BLaER1 treated with 17β-estradiol and CSF1 and Interleukin-3, amounts not matched to agents 10 nM and 100 nM (cell line): ENCODE data around the gene AMFR.
"Not testable (repeated sequence)": the region's sequence is repeated elsewhere in the genome, so short reads cannot be mapped to it uniquely, and the experiment has no call there.

Experiments
- H3K27ac ChIP-seq, 11 experiments: shearing (Covaris generic); formaldehyde crosslinking; 2 replicates each; pipeline ENCODE4 v1.8.1; 2022
- H3K27me3 ChIP-seq, 11 experiments: shearing (Covaris generic); formaldehyde crosslinking; 2 replicates each; pipeline ENCODE4 v1.8.1; 2022
- H3K36me3 ChIP-seq, 11 experiments: shearing (Covaris generic); formaldehyde crosslinking; 2 replicates each; pipeline ENCODE4 v1.8.1; 2022
- H3K4me1 ChIP-seq, 10 experiments: shearing (Covaris generic); formaldehyde crosslinking; 2 replicates each; pipeline ENCODE4 v1.8.1; 2022
- H3K4me2 ChIP-seq, 11 experiments: shearing (Covaris generic); formaldehyde crosslinking; 2 replicates each; pipeline ENCODE4 v1.8.1; 2022
- H3K4me3 ChIP-seq, 10 experiments: shearing (Covaris generic); formaldehyde crosslinking; 2 replicates each; pipeline ENCODE4 v1.8.1; 2022
- H3K9ac ChIP-seq, 11 experiments: shearing (Covaris generic); formaldehyde crosslinking; 2 replicates each; pipeline ENCODE4 v1.8.1; 2022
- H3K9me3 ChIP-seq, 11 experiments: shearing (Covaris generic); formaldehyde crosslinking; replicated peaks in 1 of 11; 2 replicates each; pipeline ENCODE4 v1.8.1; 2022
- H4K20me1 ChIP-seq, 11 experiments: shearing (Covaris generic); formaldehyde crosslinking; 2 replicates each; pipeline ENCODE4 v1.8.1; 2022
- Cebpa-rat ChIP-seq, 11 experiments: shearing (Covaris generic); IDR thresholded peaks; 2 replicates each; pipeline ENCODE4 v1.8.1; 2022

AMFR gene

DNA sequence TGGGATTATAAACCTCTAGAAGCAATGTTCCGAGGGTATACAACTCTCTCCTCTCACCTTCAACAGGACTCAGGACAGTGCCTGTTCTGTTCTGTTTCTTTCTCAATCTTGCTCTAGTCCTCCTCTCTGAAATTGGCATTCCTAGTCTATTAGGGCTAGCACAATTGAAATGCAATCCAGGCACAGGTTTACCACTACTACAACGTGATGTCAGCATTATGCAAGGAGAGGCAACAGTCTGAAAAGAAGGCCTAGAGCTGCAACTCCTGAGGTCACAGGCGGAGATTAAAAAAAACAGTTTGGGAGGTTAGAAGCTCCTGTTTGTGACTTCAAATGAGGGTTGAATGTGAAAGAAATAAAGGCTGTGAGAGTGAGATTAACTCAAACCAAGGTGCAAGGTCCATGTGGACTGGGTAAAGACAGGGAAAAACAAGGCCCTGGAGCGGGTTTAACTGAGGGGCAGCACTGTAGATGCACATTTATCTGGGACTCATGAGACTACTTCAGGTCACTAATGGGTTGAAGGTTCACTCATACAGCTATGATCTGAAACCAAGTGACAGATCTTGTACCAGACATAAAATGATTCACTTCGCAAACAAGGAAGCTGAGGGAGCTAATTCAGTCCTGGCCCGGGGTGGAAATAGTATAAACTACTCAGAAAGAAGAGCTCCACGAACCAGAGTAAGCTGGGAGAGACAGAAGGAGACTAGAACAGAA lies 16.8 kb downstream of the AMFR start:
- no peak overlapping the region for H3K27ac ChIP-seq
- no peak for TF ChIP-seq Cebpa-rat (IDR thresholded peaks at IDR 0.05)
- no peak overlapping the region for H3K4me2 ChIP-seq
- H3K4me1 ChIP-seq, result peaks cover 0 to 4% (median 0%) of the 10 kb centered on the region in 10 experiments; a peak in 1 of 20 replicates
- H3K4me3 ChIP-seq, result no peak overlapping the region
- no peaks in the 10 kb centered on the region for H3K27me3 ChIP-seq
- H3K9me3 ChIP-seq, result no peaks in the 10 kb centered on the region
- H3K9ac ChIP-seq, result no peak overlapping the region
- peaks cover 80 to 88% (median 85%) of the 10 kb centered on the region in 11 experiments for H3K36me3 ChIP-seq
- peaks cover 0 to 35% (median 11%) of the 10 kb centered on the region in 11 experiments; a peak in 10 of 22 replicates for H4K20me1 ChIP-seq

DNA sequence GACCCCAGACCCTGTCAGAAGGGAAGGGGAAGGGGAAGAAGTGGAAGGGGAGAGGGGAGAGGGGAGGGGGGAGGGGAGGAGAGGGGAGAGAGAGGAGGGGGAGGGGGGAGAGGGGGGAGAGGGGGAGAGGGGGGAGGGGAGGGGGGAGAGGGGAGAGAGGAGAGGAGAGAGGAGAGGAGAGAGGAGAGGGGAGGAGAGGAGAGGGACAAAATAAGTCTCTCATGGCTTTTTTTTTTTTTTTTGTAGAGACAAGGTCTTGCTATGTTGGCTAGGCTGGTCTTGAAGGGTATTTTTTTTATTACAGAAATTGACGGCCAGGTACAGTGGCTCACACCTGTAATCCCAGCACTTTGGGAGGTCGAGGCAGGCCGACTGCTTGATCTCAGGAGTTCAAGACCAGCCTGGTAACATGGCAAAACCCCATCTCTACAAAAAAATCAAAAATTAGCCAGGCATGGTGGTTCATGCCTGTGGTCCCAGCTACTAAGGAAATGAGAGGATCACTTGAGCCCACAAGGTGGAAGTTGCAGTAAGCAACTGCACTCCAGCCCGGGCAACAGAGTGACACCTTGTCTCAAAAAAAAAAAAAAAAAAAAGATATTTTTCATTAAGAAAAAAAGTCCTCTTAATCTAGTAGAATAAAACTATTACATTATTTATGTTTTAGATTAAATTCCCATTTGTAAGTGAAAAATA lies 19.2 kb downstream of the AMFR start:
- no peak for TF ChIP-seq Cebpa-rat (IDR thresholded peaks at IDR 0.05)
- peaks cover 0 to 4% (median 0%) of the 10 kb centered on the region in 10 experiments; a peak in 1 of 20 replicates for H3K4me1 ChIP-seq

DNA sequence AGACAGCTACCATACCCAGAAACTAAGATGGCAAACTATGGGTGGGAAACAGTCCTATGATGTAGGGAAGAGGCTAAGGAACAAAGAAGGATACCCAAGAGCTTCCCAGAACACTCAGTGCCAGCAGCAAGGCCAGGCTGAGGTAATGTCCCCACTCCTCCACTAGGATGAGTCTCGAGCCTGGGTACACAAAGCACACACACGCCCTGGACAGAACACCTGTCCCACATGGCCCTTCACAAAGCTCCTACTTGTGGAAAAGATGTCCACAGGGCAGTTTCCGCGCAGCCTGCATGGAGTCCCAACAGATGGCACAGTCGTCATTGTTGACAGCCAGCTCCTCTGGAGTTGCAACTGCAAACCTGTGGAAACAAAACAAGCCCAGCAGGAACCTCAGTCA lies 23.9 kb downstream of the AMFR start:
- Histone ChIP-seq H4K20me1 (peaks cover 0 to 11% (median 0%) of the 10 kb centered on the region in 11 experiments; a peak in 7 of 22 replicates), H3K27me3 (no peaks in the 10 kb centered on the region), H3K9me3 (peaks cover 0 to 7% (median 0%) of the 10 kb centered on the region in 11 experiments; a peak in 2 of 22 replicates), H3K27ac (no peak overlapping the region), H3K36me3 (peaks cover 71 to 82% (median 74%) of the 10 kb centered on the region in 11 experiments), H3K4me2 (no peak overlapping the region), H3K4me3 (no peak overlapping the region), H3K9ac (no peak overlapping the region), H3K4me1 (peaks cover 0 to 3% (median 0%) of the 10 kb centered on the region in 10 experiments; a peak in 1 of 20 replicates)
- TF ChIP-seq Cebpa-rat (IDR thresholded peaks at IDR 0.05), result no peak

More for the DNA sequence above, 19.2 kb downstream of the AMFR start:
- Histone ChIP-seq H3K36me3 (peaks cover 76 to 87% (median 85%) of the 10 kb centered on the region in 11 experiments), H3K9me3 (no peaks in the 10 kb centered on the region), H4K20me1 (peaks cover 0 to 25% (median 12%) of the 10 kb centered on the region in 11 experiments; a peak in 10 of 22 replicates), H3K9ac (no peak overlapping the region), H3K27ac (no peak overlapping the region), H3K27me3 (no peaks in the 10 kb centered on the region), H3K4me2 (no peak overlapping the region), H3K4me3 (no peak overlapping the region)

DNA sequence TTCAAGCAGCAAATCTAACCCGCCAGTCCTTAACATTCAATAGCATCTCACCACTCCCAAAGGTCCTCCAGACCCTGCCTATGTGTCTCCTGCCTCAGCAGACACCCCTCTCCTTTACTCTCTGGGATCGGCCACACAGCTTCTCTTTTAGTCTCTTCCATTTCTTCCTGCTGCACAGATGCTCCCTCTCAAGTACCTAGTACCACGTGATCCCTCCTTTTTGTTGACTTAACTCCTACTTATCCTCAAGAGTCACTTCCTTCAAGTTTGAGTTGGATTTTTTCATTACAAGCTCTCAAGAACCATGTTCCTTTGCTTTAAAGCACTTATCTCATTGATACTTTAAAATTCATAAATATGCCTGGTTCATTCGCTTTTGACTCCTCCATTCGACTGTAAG lies 24.9 kb downstream of the AMFR start:
- Histone ChIP-seq H3K9ac (no peak overlapping the region), H4K20me1 (peaks cover 0 to 8% (median 0%) of the 10 kb centered on the region in 11 experiments; a peak in 7 of 22 replicates), H3K9me3 (peaks cover 0 to 7% (median 0%) of the 10 kb centered on the region in 11 experiments; a peak in 2 of 22 replicates), H3K4me3 (no peak overlapping the region), H3K27ac (no peak overlapping the region), H3K4me1 (no peaks in the 10 kb centered on the region), H3K4me2 (no peak overlapping the region), H3K36me3 (peaks cover 68 to 79% (median 72%) of the 10 kb centered on the region in 11 experiments), H3K27me3 (no peaks in the 10 kb centered on the region)
- TF ChIP-seq Cebpa-rat (IDR thresholded peaks at IDR 0.05), result no peak

DNA sequence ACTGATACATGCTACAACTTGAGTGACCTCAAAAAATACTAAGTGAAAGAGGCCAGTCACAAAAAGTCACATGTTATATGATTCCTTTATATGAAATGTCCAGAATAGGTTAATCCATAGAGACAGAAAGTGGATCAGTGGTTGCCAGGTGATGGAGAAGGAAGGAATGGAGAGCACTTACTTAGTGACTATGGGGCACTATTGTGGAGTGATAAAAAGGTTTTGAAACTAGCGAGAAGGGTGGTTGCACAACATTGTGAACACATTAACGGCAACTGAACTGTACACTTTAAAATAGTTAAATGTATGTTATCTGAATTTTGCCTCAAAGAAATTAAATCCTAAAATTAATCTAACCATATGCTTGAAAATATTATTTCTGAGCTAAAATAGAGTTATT lies 25.9 kb downstream of the AMFR start:
- Histone ChIP-seq H3K27ac (no peak overlapping the region), H3K4me3 (no peak overlapping the region), H3K4me2 (no peak overlapping the region), H3K4me1 (no peaks in the 10 kb centered on the region), H3K9me3 (peaks cover 0 to 7% (median 0%) of the 10 kb centered on the region in 11 experiments; a peak in 2 of 22 replicates), H3K27me3 (no peaks in the 10 kb centered on the region), H4K20me1 (peaks cover 0 to 8% (median 0%) of the 10 kb centered on the region in 11 experiments; a peak in 7 of 22 replicates), H3K9ac (no peak overlapping the region), H3K36me3 (peaks cover 58 to 69% (median 63%) of the 10 kb centered on the region in 11 experiments)
- no peak for TF ChIP-seq Cebpa-rat (IDR thresholded peaks at IDR 0.05)

DNA sequence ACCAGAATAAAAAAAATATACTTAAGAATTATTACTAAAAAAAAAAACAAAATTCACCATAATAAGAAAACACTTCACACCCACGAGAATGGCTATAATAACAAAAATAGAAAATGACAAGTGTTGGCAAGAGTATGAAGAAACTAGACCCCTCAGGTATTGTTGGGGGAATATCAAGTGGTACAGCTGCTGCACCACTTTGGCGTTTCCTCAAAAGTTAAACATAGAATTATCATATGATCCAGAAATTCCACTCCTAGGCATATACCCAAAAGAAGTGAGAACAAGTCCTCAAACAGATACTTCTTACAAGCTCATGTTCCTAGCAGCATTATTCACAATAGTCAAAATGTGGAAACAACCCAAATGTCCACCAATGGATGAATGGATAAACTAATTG lies 26.3 kb downstream of the AMFR start:
- H3K9me3 ChIP-seq, result peaks cover 0 to 7% (median 0%) of the 10 kb centered on the region in 11 experiments; a peak in 2 of 22 replicates
- H3K27ac ChIP-seq, result no peak overlapping the region
- no peak for TF ChIP-seq Cebpa-rat (IDR thresholded peaks at IDR 0.05)
- H3K4me2 ChIP-seq, result no peak overlapping the region
- H3K27me3 ChIP-seq, result no peaks in the 10 kb centered on the region
- H3K36me3 ChIP-seq, result peaks cover 54 to 65% (median 58%) of the 10 kb centered on the region in 11 experiments
- peaks cover 0 to 8% (median 0%) of the 10 kb centered on the region in 11 experiments; a peak in 7 of 22 replicates for H4K20me1 ChIP-seq
- H3K9ac ChIP-seq, result no peak overlapping the region
- H3K4me1 ChIP-seq, result no peaks in the 10 kb centered on the region
- no peak overlapping the region for H3K4me3 ChIP-seq

DNA sequence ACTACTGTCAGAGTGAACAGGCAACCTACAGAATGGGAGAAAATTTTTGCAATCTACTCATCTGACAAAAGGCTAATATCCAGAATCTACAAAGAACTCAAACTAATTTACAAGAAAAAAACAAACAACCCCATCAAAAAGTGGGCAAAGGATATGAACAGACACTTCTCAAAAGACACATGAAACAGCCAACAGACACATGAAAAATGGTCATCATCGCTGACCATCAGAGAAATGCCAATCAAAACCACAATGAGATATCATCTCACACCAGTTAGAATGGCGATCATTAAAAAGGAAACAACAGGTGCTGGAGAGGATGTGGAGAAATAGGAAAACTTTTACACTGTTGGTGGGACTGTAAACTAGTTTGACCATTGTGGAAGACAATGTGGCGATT lies 28.6 kb downstream of the AMFR start:
- H3K27ac ChIP-seq, H3K9ac ChIP-seq, H3K4me1 ChIP-seq, H3K4me3 ChIP-seq, H4K20me1 ChIP-seq, H3K9me3 ChIP-seq, H3K27me3 ChIP-seq, H3K4me2 ChIP-seq: not testable (repeated sequence)
- peaks cover 38 to 59% (median 43%) of the 10 kb centered on the region in 11 experiments for H3K36me3 ChIP-seq

DNA sequence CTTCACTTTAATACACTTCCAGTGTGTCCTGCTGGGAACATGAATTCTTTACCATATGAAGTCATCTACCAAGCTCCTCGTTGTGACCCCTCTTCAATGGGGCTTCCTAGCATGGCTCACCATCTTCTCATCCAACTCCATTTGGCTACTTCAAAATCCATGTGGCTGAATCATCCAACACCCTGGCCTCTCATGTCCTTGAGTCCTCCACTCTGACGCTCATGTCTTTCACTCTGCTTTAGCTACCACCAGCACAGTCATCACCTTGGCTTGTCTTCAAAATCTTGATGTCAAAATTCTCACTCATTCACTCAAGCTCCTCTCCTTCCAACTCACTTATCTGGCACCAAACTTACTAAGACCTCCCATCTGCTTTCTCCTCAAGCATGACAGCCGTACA lies 35.8 kb downstream of the AMFR start:
- Histone ChIP-seq H3K27me3 (no peaks in the 10 kb centered on the region), H3K9ac (no peak overlapping the region), H3K27ac (no peak overlapping the region), H3K36me3 (peaks cover 73 to 92% (median 74%) of the 10 kb centered on the region in 11 experiments), H4K20me1 (peaks cover 0 to 5% (median 0%) of the 10 kb centered on the region in 11 experiments; a peak in 1 of 22 replicates), H3K4me1 (no peaks in the 10 kb centered on the region), H3K4me2 (no peak overlapping the region), H3K4me3 (no peak overlapping the region), H3K9me3 (peaks cover 0 to 4% (median 0%) of the 10 kb centered on the region in 11 experiments; a peak in 1 of 22 replicates)
- no peak for TF ChIP-seq Cebpa-rat (IDR thresholded peaks at IDR 0.05)

DNA sequence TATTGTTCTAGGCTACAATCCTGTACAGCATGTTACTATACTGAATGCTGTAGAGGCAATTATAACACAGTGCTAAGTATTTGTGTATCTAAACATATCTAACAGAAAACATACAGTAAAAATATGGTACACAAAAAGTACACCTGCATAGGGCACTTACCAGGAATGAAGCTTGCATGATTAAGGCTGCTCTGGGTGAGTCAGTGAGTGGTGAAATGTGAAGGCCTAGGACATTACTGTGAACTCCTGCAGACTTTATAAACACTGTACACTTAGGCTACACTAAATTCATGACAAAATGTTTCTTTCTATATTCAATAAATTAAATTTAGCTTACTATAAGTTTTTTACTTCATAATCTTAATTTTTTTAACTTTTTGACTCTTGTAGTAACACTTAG lies 37.1 kb downstream of the AMFR start:
- H3K4me2 ChIP-seq, result no peak overlapping the region
- TF ChIP-seq Cebpa-rat (IDR thresholded peaks at IDR 0.05), result no peak
- peaks cover 3 to 17% (median 9%) of the 10 kb centered on the region in 11 experiments; a peak in 18 of 22 replicates for H3K9me3 ChIP-seq
- H3K27me3 ChIP-seq, result no peaks in the 10 kb centered on the region
- H4K20me1 ChIP-seq, result peaks cover 0 to 5% (median 0%) of the 10 kb centered on the region in 11 experiments; a peak in 1 of 22 replicates
- H3K36me3 ChIP-seq, result peaks cover 87 to 98% (median 88%) of the 10 kb centered on the region in 11 experiments
- no peak overlapping the region for H3K27ac ChIP-seq
- no peak overlapping the region for H3K9ac ChIP-seq
- no peak overlapping the region for H3K4me3 ChIP-seq
- H3K4me1 ChIP-seq, result no peaks in the 10 kb centered on the region
